Endothelial cell of umbilical vein (primary cell): ENCODE results near the gene OTULIN.

Experiments
- CTCF ChIP-seq, 2 donors: IDR thresholded peaks; 1 replicate in 1 of 2; 2 replicates in 1 of 2; pipeline ENCODE4 v1.5.1; 2011; ENCODE audit warnings: low read length in 2 of 2, mild to moderate bottlenecking in 2 of 2, moderate library complexity in 2 of 2, control low read depth in 1 of 2, inconsistent platforms in 1 of 2, low read depth in 1 of 2; ENCODE audit not compliant: insufficient read depth in 1 of 2; ENCODE audit errors: extremely low read depth in 1 of 2
- EZH2 ChIP-seq: IDR thresholded peaks from 2 replicates; pipeline ENCODE4 v1.6.1; 2012; ENCODE audit warnings: borderline replicate concordance, low read depth, mild to moderate bottlenecking, moderate library complexity, low read length, inconsistent platforms; ENCODE audit not compliant: severe bottlenecking
- GATA2 ChIP-seq: IDR thresholded peaks from 2 replicates; pipeline ENCODE4 v1.7.0; 2011; ENCODE audit warnings: low read depth, mild to moderate bottlenecking, moderate library complexity, mixed read lengths, low read length; ENCODE audit not compliant: insufficient read length, insufficient read depth
- MYC ChIP-seq: IDR thresholded peaks from one replicate; pipeline ENCODE4 v1.6.1; 2011; ENCODE audit warnings: mild to moderate bottlenecking, low read depth, low read length
- POLR2A ChIP-seq: IDR thresholded peaks from 2 replicates; pipeline ENCODE4 v1.6.1; 2012; ENCODE audit warnings: low read depth, mild to moderate bottlenecking, control low read depth, low read length
- POLR2AphosphoS5 ChIP-seq: IDR thresholded peaks from 2 replicates; pipeline ENCODE4 v1.6.1; 2012; ENCODE audit warnings: low read depth, mild to moderate bottlenecking, control low read depth, low read length, moderate library complexity; ENCODE audit not compliant: insufficient read depth
- TF ChIP-seq, protein P1 (sequence below): IDR thresholded peaks from 2 replicates; pipeline ENCODE4 v1.6.1; 2011; ENCODE audit not compliant: insufficient read depth, insufficient read length

GRCh38 chr5:14744296-14745187 is 80.0 kb downstream of the OTULIN start:
- no peak for TF ChIP-seq EZH2
- TF ChIP-seq CTCF (IDR thresholded peaks at IDR 0.05; ENCODE audit: extremely low read depth in 1 of 2, insufficient read depth in 1 of 2, low read depth in 1 of 2, low read length in 2 of 2), result no peak
- TF ChIP-seq POLR2AphosphoS5, result no peak
- no peak for TF ChIP-seq POLR2A
- TF ChIP-seq GATA2, result no peak
- no peak for TF ChIP-seq MYC
- TF ChIP-seq, protein P1, sequence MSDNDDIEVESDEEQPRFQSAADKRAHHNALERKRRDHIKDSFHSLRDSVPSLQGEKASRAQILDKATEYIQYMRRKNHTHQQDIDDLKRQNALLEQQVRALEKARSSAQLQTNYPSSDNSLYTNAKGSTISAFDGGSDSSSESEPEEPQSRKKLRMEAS, result no peak
